ENCODE results near the gene SLC39A6.
A peak's percentile ranks its signal among the peaks of the same experiment; 100 is the strongest.

Gene SLC39A6

DNA sequence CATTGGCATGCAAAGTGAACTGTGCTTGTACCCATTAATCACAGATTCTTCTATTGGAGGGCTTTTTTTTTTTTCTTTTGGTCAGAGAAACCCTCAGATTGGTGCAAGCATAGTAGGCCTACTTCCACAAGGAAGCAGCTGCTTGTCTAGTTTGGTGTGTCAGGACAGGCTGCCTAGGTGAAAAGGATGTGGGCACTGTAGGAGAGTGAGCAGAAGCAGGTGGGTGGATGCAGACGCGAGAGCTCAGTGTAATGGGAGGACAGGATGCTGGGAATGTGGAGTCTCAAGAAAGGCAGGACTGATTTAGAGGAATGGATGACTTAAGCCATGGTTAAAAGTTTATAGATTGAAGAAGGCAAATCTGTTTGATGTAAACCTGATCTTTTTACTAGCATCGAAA, 3.6 kb upstream of the SLC39A6 start:
- Histone ChIP-seq H4K8ac (ENCODE audit: low read depth, low read length) (no peak overlapping the region), H2BK120ac (ENCODE audit: low read depth, low read length) (no peak overlapping the region), H3K27me3 (ENCODE audit: insufficient read depth, low read length, poor library complexity) (no peaks in the 10 kb centered on the region), H2BK5ac (ENCODE audit: low read length) (no peak overlapping the region), H4K5ac (ENCODE audit: low read length) (no peak overlapping the region), H3K4me2 (ENCODE audit: low read length) (no peak overlapping the region), H3K79me2 (ENCODE audit: control insufficient read depth, insufficient read depth, low read length) (peaks cover 38% of the 10 kb centered on the region), H3K27ac (ENCODE audit: low read depth, low read length) (no peak overlapping the region), H3K18ac (ENCODE audit: low read length) (no peak overlapping the region), H3K4me3 (ENCODE audit: low read length) (no peak overlapping the region), H2AK5ac (ENCODE audit: low read length) (no peak overlapping the region), H2BK15ac (replicated peaks; ENCODE audit: low read depth) (no peak overlapping the region), H3K4ac (ENCODE audit: low read depth, low read length) (no peak overlapping the region), H3K56ac (ENCODE audit: low read length) (no peak overlapping the region), H3K23ac (ENCODE audit: low read length) (peak overlapping the region; percentile 31), H3K79me1 (ENCODE audit: low read length) (peaks cover 11% of the 10 kb centered on the region), H3K9ac (ENCODE audit: low read length) (no peak overlapping the region), H3K36me3 (ENCODE audit: control insufficient read depth, insufficient read depth, low read length) (no peaks in the 10 kb centered on the region), H3K4me1 (ENCODE audit: control insufficient read depth, low read depth, low read length) (peaks cover 3% of the 10 kb centered on the region)
- no CpG with 5 or more reads among the region's 3 CpGs for WGBS (ENCODE audit: extremely low coverage, insufficient coverage, low lambda C conversion rate)
- no peak for DNase-seq

DNA sequence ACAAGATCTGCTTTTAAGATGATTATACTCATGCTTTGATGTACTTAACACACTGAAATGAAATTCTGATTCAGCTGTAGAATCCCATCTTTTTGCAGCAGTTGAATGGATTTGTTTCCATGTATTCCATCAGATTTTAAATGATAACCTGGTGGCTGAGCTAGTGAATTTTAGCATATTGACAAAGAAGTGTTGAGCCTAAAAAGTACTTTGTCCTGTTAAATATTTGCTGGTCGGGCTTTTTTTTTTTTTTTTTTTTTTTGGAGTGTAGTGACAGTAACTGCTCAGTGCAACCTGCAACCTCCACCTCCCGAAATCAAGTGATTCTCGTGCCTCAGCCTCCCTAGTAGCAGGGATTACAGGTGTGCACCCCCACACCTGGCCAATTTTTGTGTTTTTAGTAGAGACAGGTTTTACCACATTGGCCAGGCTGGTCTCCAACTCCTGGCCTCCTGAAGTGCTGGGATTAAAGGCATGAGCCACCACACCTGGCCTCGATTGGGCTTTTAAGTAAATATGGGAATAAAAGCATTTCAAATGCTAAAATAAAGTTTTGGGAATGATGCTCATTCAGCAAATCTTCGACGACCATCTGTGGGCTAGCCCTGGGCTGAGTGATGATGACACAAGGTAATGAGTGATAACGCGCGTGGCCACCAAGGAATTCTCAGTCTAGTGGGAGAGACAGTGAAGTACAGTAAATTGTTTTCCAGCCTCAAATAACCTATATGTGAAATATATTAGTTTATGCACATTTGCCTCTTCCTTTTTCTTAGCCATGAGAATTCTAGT, 2.7 kb upstream of the SLC39A6 start:
- Histone ChIP-seq H2BK120ac (ENCODE audit: low read depth, low read length) (no peak overlapping the region), H3K56ac (ENCODE audit: low read length) (no peak overlapping the region), H3K4me3 (ENCODE audit: low read length) (no peak overlapping the region), H3K18ac (ENCODE audit: low read length) (no peak overlapping the region), H2BK5ac (ENCODE audit: low read length) (no peak overlapping the region), H3K27ac (ENCODE audit: low read depth, low read length) (no peak overlapping the region), H4K8ac (ENCODE audit: low read depth, low read length) (no peak overlapping the region), H3K23ac (ENCODE audit: low read length) (no peak overlapping the region), H3K79me1 (ENCODE audit: low read length) (peaks cover 14% of the 10 kb centered on the region), H2AK5ac (ENCODE audit: low read length) (no peak overlapping the region), H3K79me2 (ENCODE audit: control insufficient read depth, insufficient read depth, low read length) (peaks cover 38% of the 10 kb centered on the region), H3K27me3 (ENCODE audit: insufficient read depth, low read length, poor library complexity) (no peaks in the 10 kb centered on the region), H4K5ac (ENCODE audit: low read length) (no peak overlapping the region), H2BK15ac (replicated peaks; ENCODE audit: low read depth) (no peak overlapping the region), H3K4me2 (ENCODE audit: low read length) (no peak overlapping the region), H3K4ac (ENCODE audit: low read depth, low read length) (no peak overlapping the region), H3K36me3 (ENCODE audit: control insufficient read depth, insufficient read depth, low read length) (no peaks in the 10 kb centered on the region), H3K4me1 (ENCODE audit: control insufficient read depth, low read depth, low read length) (peaks cover 3% of the 10 kb centered on the region), H3K9ac (ENCODE audit: low read length) (no peak overlapping the region)
- WGBS (ENCODE audit: extremely low coverage, insufficient coverage, low lambda C conversion rate), result no CpG with 5 or more reads among the region's 9 CpGs
- DNase-seq, result no peak

- no peak for DNase-seq
- peaks cover 38% of the 10 kb centered on the region for H3K79me2 ChIP-seq (ENCODE audit: control insufficient read depth, insufficient read depth, low read length)
Measured at GRCh38 chr18:36130883-36131653, 1.9 kb upstream of the SLC39A6 start.

GRCh38 chr18:36130039-36130831, 1.1 kb upstream of the SLC39A6 start:
- Histone ChIP-seq H3K9ac (ENCODE audit: low read length) (peak overlapping the region; percentile 82), H2BK15ac (replicated peaks; ENCODE audit: low read depth) (no peak overlapping the region), H2BK5ac (ENCODE audit: low read length) (no peak overlapping the region), H3K23ac (ENCODE audit: low read length) (no peak overlapping the region), H3K79me2 (ENCODE audit: control insufficient read depth, insufficient read depth, low read length) (peaks cover 38% of the 10 kb centered on the region), H3K4me3 (ENCODE audit: low read length) (peak overlapping the region; percentile 76), H2BK120ac (ENCODE audit: low read depth, low read length) (no peak overlapping the region), H3K4ac (ENCODE audit: low read depth, low read length) (peak overlapping the region; percentile 8), H4K5ac (ENCODE audit: low read length) (no peak overlapping the region), H2AK5ac (ENCODE audit: low read length) (no peak overlapping the region), H3K27me3 (ENCODE audit: insufficient read depth, low read length, poor library complexity) (no peaks in the 10 kb centered on the region), H3K56ac (ENCODE audit: low read length) (peak overlapping the region; percentile 92), H3K36me3 (ENCODE audit: control insufficient read depth, insufficient read depth, low read length) (no peaks in the 10 kb centered on the region), H3K4me2 (ENCODE audit: low read length) (peak overlapping the region; percentile 39), H3K27ac (ENCODE audit: low read depth, low read length) (no peak overlapping the region), H3K18ac (ENCODE audit: low read length) (no peak overlapping the region), H3K4me1 (ENCODE audit: control insufficient read depth, low read depth, low read length) (peaks cover 3% of the 10 kb centered on the region), H3K79me1 (ENCODE audit: low read length) (peaks cover 16% of the 10 kb centered on the region), H4K8ac (ENCODE audit: low read depth, low read length) (no peak overlapping the region)
- no CpG with 5 or more reads among the region's 30 CpGs for WGBS (ENCODE audit: extremely low coverage, insufficient coverage, low lambda C conversion rate)
- no peak for DNase-seq

More at GRCh38 chr18:36130883-36131653, 1.9 kb upstream of the SLC39A6 start:
- Histone ChIP-seq H3K18ac (ENCODE audit: low read length) (no peak overlapping the region), H2AK5ac (ENCODE audit: low read length) (no peak overlapping the region), H3K4me3 (ENCODE audit: low read length) (no peak overlapping the region), H3K9ac (ENCODE audit: low read length) (no peak overlapping the region), H3K56ac (ENCODE audit: low read length) (no peak overlapping the region), H3K4ac (ENCODE audit: low read depth, low read length) (no peak overlapping the region), H3K79me1 (ENCODE audit: low read length) (peaks cover 16% of the 10 kb centered on the region), H3K4me1 (ENCODE audit: control insufficient read depth, low read depth, low read length) (peaks cover 3% of the 10 kb centered on the region), H4K5ac (ENCODE audit: low read length) (no peak overlapping the region), H3K27ac (ENCODE audit: low read depth, low read length) (no peak overlapping the region), H2BK5ac (ENCODE audit: low read length) (no peak overlapping the region), H2BK120ac (ENCODE audit: low read depth, low read length) (no peak overlapping the region), H4K8ac (ENCODE audit: low read depth, low read length) (no peak overlapping the region), H3K36me3 (ENCODE audit: control insufficient read depth, insufficient read depth, low read length) (no peaks in the 10 kb centered on the region), H2BK15ac (replicated peaks; ENCODE audit: low read depth) (no peak overlapping the region), H3K27me3 (ENCODE audit: insufficient read depth, low read length, poor library complexity) (no peaks in the 10 kb centered on the region), H3K4me2 (ENCODE audit: low read length) (peak overlapping the region; percentile 37), H3K23ac (ENCODE audit: low read length) (no peak overlapping the region)
- WGBS (ENCODE audit: extremely low coverage, insufficient coverage, low lambda C conversion rate), result no CpG with 5 or more reads among the region's 26 CpGs

DNA sequence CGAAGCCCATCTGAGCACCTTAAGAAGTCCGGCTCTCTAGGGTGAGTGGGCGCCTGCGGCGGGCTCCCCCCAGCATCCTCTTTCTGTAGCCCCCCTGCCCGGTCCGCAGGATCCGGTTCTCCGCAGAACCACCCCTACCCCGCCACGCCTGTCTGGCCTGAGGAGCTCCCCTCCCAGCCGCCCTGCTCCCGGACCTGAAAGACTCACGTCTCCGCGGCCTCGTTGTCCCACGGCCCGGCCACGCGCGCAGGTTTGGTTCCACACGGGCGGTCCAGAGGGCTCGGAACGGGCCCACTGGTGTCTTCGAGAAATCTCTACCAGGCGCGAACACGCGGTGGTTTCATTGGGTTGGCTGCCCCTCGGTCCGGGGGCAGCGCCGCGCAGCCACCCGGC, 237 bp downstream of the SLC39A6 start:
- no peak overlapping the region for H2AK5ac ChIP-seq (ENCODE audit: low read length)
- H3K27me3 ChIP-seq (ENCODE audit: insufficient read depth, low read length, poor library complexity), result no peaks in the 10 kb centered on the region
- no peak overlapping the region for H2BK5ac ChIP-seq (ENCODE audit: low read length)
- DNase-seq, result no peak
- H3K36me3 ChIP-seq (ENCODE audit: control insufficient read depth, insufficient read depth, low read length), result no peaks in the 10 kb centered on the region
- peaks cover 37% of the 10 kb centered on the region for H3K79me2 ChIP-seq (ENCODE audit: control insufficient read depth, insufficient read depth, low read length)
- no peak overlapping the region for H4K5ac ChIP-seq (ENCODE audit: low read length)
- H3K4ac ChIP-seq (ENCODE audit: low read depth, low read length), result no peak overlapping the region
- H2BK120ac ChIP-seq (ENCODE audit: low read depth, low read length), result peak overlapping the region; percentile 63
- peak overlapping the region; percentile 91 for H3K56ac ChIP-seq (ENCODE audit: low read length)
- whole genome bisulfite sequencing (ENCODE audit: extremely low coverage, insufficient coverage, low lambda C conversion rate), result no CpG with 5 or more reads among the region's 37 CpGs
- H4K8ac ChIP-seq (ENCODE audit: low read depth, low read length), result peak overlapping the region; percentile 57
- no peak overlapping the region for H3K27ac ChIP-seq (ENCODE audit: low read depth, low read length)
- H3K4me3 ChIP-seq (ENCODE audit: low read length), result peak overlapping the region; percentile 64
- peak overlapping the region; percentile 55 for H3K18ac ChIP-seq (ENCODE audit: low read length)
- peaks cover 16% of the 10 kb centered on the region for H3K79me1 ChIP-seq (ENCODE audit: low read length)
- no peak overlapping the region for H2BK15ac ChIP-seq (replicated peaks; ENCODE audit: low read depth)
- peak overlapping the region; percentile 86 for H3K9ac ChIP-seq (ENCODE audit: low read length)
- peaks cover 3% of the 10 kb centered on the region for H3K4me1 ChIP-seq (ENCODE audit: control insufficient read depth, low read depth, low read length)
- no peak overlapping the region for H3K23ac ChIP-seq (ENCODE audit: low read length)
- peak overlapping the region; percentile 88 for H3K4me2 ChIP-seq (ENCODE audit: low read length)

Data from mesendoderm (in vitro differentiated cells).